Ovary (tissue), 9 donors: ENCODE results near the gene TNIP1. TPM values are rescaled to one million over a fixed set of nuclear protein-coding genes. Genes with fewer than 3 reads are reported as not detected.

Source experiments
- DNase-seq, 5 donors: peaks; one replicate each; pipeline ENCODE4 v3.0.0-alpha.2; 2019 to 2020
- H3K27ac ChIP-seq, 2 donors: fragments of 200-600 bp; one replicate each; pipeline versions ENCODE4 v1.5.1 to v1.8.0; 2019 to 2022
- H3K27me3 ChIP-seq: fragments of 200-600 bp; one replicate; pipeline ENCODE4 v1.8.0; 2022
- H3K36me3 ChIP-seq: fragments of 200-600 bp; sonication (generic); one replicate; pipeline ENCODE4 v1.5.1; 2019
- H3K4me1 ChIP-seq: one replicate; pipeline ENCODE4 v1.8.1; 2013; ENCODE audit warnings: mild to moderate bottlenecking, moderate library complexity; ENCODE audit not compliant: insufficient read depth
- H3K4me3 ChIP-seq: fragments of 200-600 bp; sonication (generic); one replicate; pipeline ENCODE4 v1.5.1; 2017
- H3K9me3 ChIP-seq, 2 donors: fragments of 200-600 bp in 1 of 2; sonication (generic) in 1 of 2; one replicate each; pipeline versions ENCODE4 v1.5.1 to v1.8.1; 2013 to 2019; ENCODE audit warnings: mild to moderate bottlenecking in 1 of 2, moderate library complexity in 1 of 2
- CTCF ChIP-seq, 3 donors: fragments of 450-650 bp in 2 of 3; fragments of 200-600 bp in 1 of 3; IDR thresholded peaks; one replicate each; pipeline versions ENCODE4 v1.5.1 to v1.8.0; 2016 to 2022; ENCODE audit warnings: antibody characterized with exemption in 3 of 3, mild to moderate bottlenecking in 1 of 3
- EP300 ChIP-seq: sonication (generic); formaldehyde crosslinking; IDR thresholded peaks from one replicate; pipeline ENCODE4 v1.6.1; 2017; ENCODE audit warnings: antibody characterized with exemption
- POLR2A ChIP-seq: fragments of 450-650 bp; IDR thresholded peaks from one replicate; pipeline ENCODE4 v1.6.1; 2017; ENCODE audit warnings: antibody characterized with exemption, mild to moderate bottlenecking, moderate library complexity
- WGBS, 3 donors: extraction: QIAGEN DNeasy Blood & Tissue Kit in 1 of 3; methylation state at CpG; one replicate each; pipeline versions ENCODE4 v1.1.5 to v1.1.7; 2013 to 2017; 5-methylcytosine and 5-hydroxymethylcytosine counted together
- intact Hi-C, 4 donors: fragments of 100-400 bp; cut with DNase I; formaldehyde crosslinking; loops; one replicate each; pipeline versions ENCODE4 v1.11.0 to v1.15.1; 2022 to 2023
- polyA plus RNA-seq, 2 donors: library from polyadenylated mRNA; stranded (reverse); fragments of 200-250 nt in 1 of 2; fragments of 350-450 nt in 1 of 2; fragmentation: Illumina TruSeq in 1 of 2; extraction: RNeasy Lipid Tissue Mini Kit (QIAGEN cat#74804) in 1 of 2; gene quantifications; one replicate each; pipeline ENCODE4 v1.2.3, GENCODE V29; 2013 to 2014
- total RNA-seq, 7 donors: library from RNA; depleted of rRNA in 2 of 7; stranded (reverse); fragments of >200 nt in 2 of 7; fragmentation: NEBNext Ultra II Directional in 3 of 7; extraction: Animal tissue kit (Norgen Biotek cat#: 25700) in 3 of 7; gene quantifications; one replicate each; pipeline versions ENCODE4 v1.1.0 to v1.2.4, GENCODE V29; 2016 to 2023
- donor health status: DM: no; HTN: no; CAD: no; lungs with moderate emphysema.
- donor health status: DM: no; HTN: no; CAD: no.
- donor health status: Bipolar disorder and iron deficiency.
- donor health status: DM: yes; HTN: yes; CAD: no.
- donor health status: DM: no; HTN: no; CAD: no.
- donor health status: DM: yes; HTN: yes; CAD: no.

The TNIP1 gene
- total and polyA plus RNA-seq, 9 donors: 39.4 to 89.7 (median 60.6) TPM

- H3K4me3 ChIP-seq: no peak overlapping the region
- H3K36me3 ChIP-seq: no peaks in the 10 kb centered on the region
- H3K27me3 ChIP-seq: no peaks in the 10 kb centered on the region
- peaks cover 20% of the 10 kb centered on the region for H3K4me1 ChIP-seq
- DNase-seq: no peak
- intact Hi-C loops: loop anchor here in 1 of 4 donors (5.0 kb wide), 1 partner anchor 35 kb away; no protein-coding TSS in a partner anchor
- no peak overlapping the region for H3K27ac ChIP-seq
- TF ChIP-seq POLR2A (no peak), EP300 (no peak), CTCF (IDR thresholded peaks at IDR 0.05) (no peak)
- 94 to 96% (median 95%) methylated on average over 10 of the region's 10 CpGs for WGBS, 3 donors
- H3K9me3 ChIP-seq: no peaks in the 10 kb centered on the region
These were observed 8.8 kb downstream of the TNIP1 start for GRCh38 chr5:151071848-151072629.

- WGBS, 3 donors: 95 to 98% (median 96%) methylated on average over 4 of the region's 4 CpGs
- Histone ChIP-seq H3K9me3 (no peaks in the 10 kb centered on the region), H3K4me1 (peaks cover 20% of the 10 kb centered on the region), H3K27ac (no peak overlapping the region), H3K27me3 (no peaks in the 10 kb centered on the region), H3K36me3 (no peaks in the 10 kb centered on the region), H3K4me3 (no peak overlapping the region)
- intact Hi-C loops: loop anchor here in 1 of 4 donors (5.0 kb wide), 1 partner anchor 36 kb away; no protein-coding TSS in a partner anchor
- TF ChIP-seq CTCF (IDR thresholded peaks at IDR 0.05) (no peak), EP300 (no peak), POLR2A (no peak)
- no peak for DNase-seq
These were observed 9.8 kb downstream of the TNIP1 start for GRCh38 chr5:151071021-151071420.

GRCh38 chr5:151070449-151070848, 10.4 kb downstream of the TNIP1 start:
- intact Hi-C loops: loop anchor here in 1 of 4 donors (5.0 kb wide), 1 partner anchor 37 kb away; no protein-coding TSS in a partner anchor
- no peaks in the 10 kb centered on the region for H3K27me3 ChIP-seq
- 69 to 76% (median 73%) methylated on average over 2 of the region's 2 CpGs for WGBS, 3 donors
- no peak overlapping the region for H3K27ac ChIP-seq
- no peaks in the 10 kb centered on the region for H3K9me3 ChIP-seq
- no peak overlapping the region for H3K4me3 ChIP-seq
- TF ChIP-seq POLR2A (no peak), CTCF (IDR thresholded peaks at IDR 0.05) (no peak), EP300 (no peak)
- no peak for DNase-seq
- H3K4me1 ChIP-seq: peaks cover 20% of the 10 kb centered on the region
- H3K36me3 ChIP-seq: no peaks in the 10 kb centered on the region

GRCh38 chr5:151068433-151069197, 12.2 kb downstream of the TNIP1 start:
- WGBS, 3 donors: 33 to 48% (median 36%) methylated on average over 12 of the region's 12 CpGs
- Histone ChIP-seq H3K4me3 (no peak overlapping the region), H3K9me3 (no peaks in the 10 kb centered on the region), H3K4me1 (peaks cover 29% of the 10 kb centered on the region), H3K27me3 (no peaks in the 10 kb centered on the region), H3K36me3 (no peaks in the 10 kb centered on the region), H3K27ac (peak overlapping the region in 1 of 2 donors; percentile 26)
- intact Hi-C loops: no loop called here
- DNase-seq: peak in 3 of 5 donors; percentile 35 to 55 (median 45)
- no peak for TF ChIP-seq POLR2A
- TF ChIP-seq CTCF (IDR thresholded peaks at IDR 0.05): no peak
- no peak for TF ChIP-seq EP300
